PC-3 (cell line): ENCODE measurements around the gene MOCS1. TPM values are rescaled to one million over a fixed set of nuclear protein-coding genes. Genes with fewer than 3 reads are reported as not detected.

Experiments
- ATAC-seq: fragments of 200-7000 bp; cut with Tn5 transposase; 2 replicates; pipeline ENCODE4 v1.9.1; 2020; ENCODE audit warnings: mild to moderate bottlenecking, moderate library complexity
- BruUV-seq: library from RNA; stranded (reverse); fragments of 400-500 nt; replicated peaks from 2 replicates; lab custom pipeline; 2021; lab: Mats Ljungman, UMichigan
- CTCF ChIA-PET: fragments of 300-600 bp; sonication (Branson Sonifier 250); formaldehyde crosslinking; loops from one replicate; lab custom pipeline; 2022; ENCODE audit warnings: antibody characterized with exemption; lab: Charles Lee
- POLR2A ChIA-PET: fragments of 300-600 bp; sonication (Branson Sonifier 250); formaldehyde crosslinking; loops from one replicate; lab custom pipeline; 2022; ENCODE audit warnings: antibody characterized with exemption; ENCODE audit not compliant: unreplicated experiment; lab: Charles Lee
- DNase-seq: peaks from one replicate; pipeline ENCODE4 v3.0.0-alpha.2; 2015
- H2AFZ ChIP-seq: fragments of 300-600 bp; sonication (generic); 2 replicates; pipeline ENCODE4 v1.6.0; 2016; ENCODE audit warnings: antibody characterized with exemption, low read length
- H3F3A ChIP-seq: fragments of 300-600 bp; sonication (generic); one replicate; pipeline ENCODE4 v1.6.0; 2017; ENCODE audit warnings: antibody characterized with exemption, low read length, control low read depth, mild to moderate bottlenecking; ENCODE audit not compliant: unreplicated experiment
- H3K27ac ChIP-seq: fragments of 300-600 bp; sonication (generic); 2 replicates; pipeline ENCODE4 v1.5.1; 2016; ENCODE audit warnings: mild to moderate bottlenecking, low read length
- H3K27me3 ChIP-seq: fragments of 300-600 bp; sonication (generic); 2 replicates; pipeline ENCODE4 v1.6.1; 2016; ENCODE audit warnings: low read length, mixed read lengths
- H3K36me3 ChIP-seq: fragments of 300-600 bp; sonication (generic); 2 replicates; pipeline ENCODE4 v1.6.1; 2016; ENCODE audit warnings: low read depth, mixed run types, low read length, mixed read lengths
- H3K4me1 ChIP-seq: fragments of 300-600 bp; sonication (generic); 2 replicates; pipeline ENCODE4 v1.5.1; 2016; ENCODE audit warnings: low read length; ENCODE audit not compliant: insufficient read depth
- H3K4me2 ChIP-seq: fragments of 300-600 bp; sonication (generic); 2 replicates; pipeline ENCODE4 v1.6.0; 2016; ENCODE audit warnings: low read length
- H3K4me3 ChIP-seq: fragments of 300-600 bp; sonication (generic); 2 replicates; pipeline ENCODE4 v1.5.1; 2016; ENCODE audit warnings: mild to moderate bottlenecking, low read length, mixed read lengths
- H3K79me2 ChIP-seq: fragments of 300-600 bp; sonication (generic); 2 replicates; pipeline ENCODE4 v1.6.1; 2017; ENCODE audit warnings: low read length, mixed read lengths
- H3K9ac ChIP-seq: fragments of 300-600 bp; sonication (generic); 2 replicates; pipeline ENCODE4 v1.6.0; 2016; ENCODE audit warnings: mild to moderate bottlenecking, low read length
- H3K9me2 ChIP-seq: fragments of 300-600 bp; sonication (generic); replicated peaks from 2 replicates; pipeline ENCODE4 v1.6.1; 2016; ENCODE audit warnings: mixed run types, low read length, mixed read lengths
- H3K9me3 ChIP-seq: fragments of 300-600 bp; sonication (generic); 2 replicates; pipeline ENCODE4 v1.6.1; 2016; ENCODE audit warnings: low read length, mixed read lengths
- H4K20me1 ChIP-seq: fragments of 300-600 bp; sonication (generic); 2 replicates; pipeline ENCODE4 v1.6.1; 2016; ENCODE audit warnings: low read length, mixed read lengths
- EZH2 ChIP-seq: fragments of 300-600 bp; sonication (generic); IDR thresholded peaks from one replicate; pipeline ENCODE4 v1.6.1; 2017; ENCODE audit warnings: antibody characterized with exemption, mild to moderate bottlenecking, low read length; ENCODE audit not compliant: unreplicated experiment
- EZH2phosphoT487 ChIP-seq: fragments of 300-600 bp; sonication (generic); IDR thresholded peaks from 2 replicates; pipeline ENCODE4 v1.6.1; 2018; ENCODE audit warnings: mild to moderate bottlenecking, antibody characterized with exemption, low read length, borderline replicate concordance
- intact Hi-C: fragments of 100-400 bp; cut with micrococcal nuclease; formaldehyde crosslinking; loops from 2 replicates; pipeline ENCODE4 v1.9.0; 2023
- total RNA-seq: library from RNA; depleted of rRNA; stranded (reverse); fragments of >200 nt; gene quantifications from 2 replicates; pipeline ENCODE4 v1.2.3, GENCODE V29; 2014; rRNA removed
- TF ChIP-seq, protein P1 (sequence below): fragments of 300-600 bp; sonication (generic); conservative IDR thresholded peaks from 2 replicates; pipeline ENCODE4 v1.5.1; 2017; ENCODE audit warnings: antibody characterized with exemption, low read depth, mild to moderate bottlenecking, low read length

Gene MOCS1
- total RNA-seq, 1 experiment from 2014 or later = 6.0 TPM

DNA sequence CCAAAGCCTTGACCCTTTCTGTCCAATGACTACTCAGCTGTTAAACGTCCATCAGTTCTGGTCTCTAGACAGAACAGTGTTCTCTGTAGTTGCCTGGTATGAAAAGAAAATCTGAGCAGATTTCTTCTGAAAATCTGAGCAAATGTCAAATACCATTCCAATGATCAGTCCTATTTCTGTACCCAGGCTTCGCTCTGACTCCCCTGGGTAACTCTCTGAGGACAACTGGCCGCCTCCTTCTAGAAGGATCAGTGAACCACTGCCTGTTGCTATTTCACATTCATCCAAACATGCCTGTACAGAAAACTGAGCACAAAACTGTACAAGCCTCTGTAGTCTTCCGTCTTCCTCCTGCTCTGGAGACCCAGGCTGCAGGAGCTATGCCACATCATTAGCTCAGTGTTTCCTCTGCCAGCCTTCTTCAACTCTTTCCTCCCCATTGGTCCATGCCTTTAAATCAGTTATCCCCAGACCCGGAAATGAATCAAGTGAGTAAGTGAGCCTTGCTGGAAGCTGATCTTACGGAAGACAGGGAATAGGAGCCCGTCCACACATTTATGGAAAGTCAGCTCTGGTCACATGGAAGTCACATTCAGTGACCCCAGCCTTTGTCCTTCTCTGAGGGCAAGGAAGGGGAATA is 78.8 kb downstream of the MOCS1 start:
- no peak for DNase-seq

More for the DNA sequence above, 78.8 kb downstream of the MOCS1 start:
- no peaks in the 10 kb centered on the region for H3K79me2 ChIP-seq
- no peaks in the 10 kb centered on the region for H3K9me2 ChIP-seq
- POLR2A ChIA-PET = no interaction called here
- CTCF ChIA-PET = no interaction called here
- H3K27me3 ChIP-seq = peaks cover 8% of the 10 kb centered on the region; the same call in 1 of the 2 replicates
- no peaks in the 10 kb centered on the region for H3F3A ChIP-seq
- H3K4me2 ChIP-seq = no peak overlapping the region
- intact Hi-C loops = no loop called here
- no peaks in the 10 kb centered on the region for H3K36me3 ChIP-seq
- no peaks in the 10 kb centered on the region for H4K20me1 ChIP-seq
- no peak overlapping the region for H3K4me3 ChIP-seq
- ATAC-seq = no peak
- no peak overlapping the region for H2AFZ ChIP-seq
- no peak overlapping the region for H3K9ac ChIP-seq
- no peak overlapping the region for H3K27ac ChIP-seq
- TF ChIP-seq EZH2phosphoT487 = no peak
- TF ChIP-seq EZH2 = no peak
- TF ChIP-seq, protein P1, sequence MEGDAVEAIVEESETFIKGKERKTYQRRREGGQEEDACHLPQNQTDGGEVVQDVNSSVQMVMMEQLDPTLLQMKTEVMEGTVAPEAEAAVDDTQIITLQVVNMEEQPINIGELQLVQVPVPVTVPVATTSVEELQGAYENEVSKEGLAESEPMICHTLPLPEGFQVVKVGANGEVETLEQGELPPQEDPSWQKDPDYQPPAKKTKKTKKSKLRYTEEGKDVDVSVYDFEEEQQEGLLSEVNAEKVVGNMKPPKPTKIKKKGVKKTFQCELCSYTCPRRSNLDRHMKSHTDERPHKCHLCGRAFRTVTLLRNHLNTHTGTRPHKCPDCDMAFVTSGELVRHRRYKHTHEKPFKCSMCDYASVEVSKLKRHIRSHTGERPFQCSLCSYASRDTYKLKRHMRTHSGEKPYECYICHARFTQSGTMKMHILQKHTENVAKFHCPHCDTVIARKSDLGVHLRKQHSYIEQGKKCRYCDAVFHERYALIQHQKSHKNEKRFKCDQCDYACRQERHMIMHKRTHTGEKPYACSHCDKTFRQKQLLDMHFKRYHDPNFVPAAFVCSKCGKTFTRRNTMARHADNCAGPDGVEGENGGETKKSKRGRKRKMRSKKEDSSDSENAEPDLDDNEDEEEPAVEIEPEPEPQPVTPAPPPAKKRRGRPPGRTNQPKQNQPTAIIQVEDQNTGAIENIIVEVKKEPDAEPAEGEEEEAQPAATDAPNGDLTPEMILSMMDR = no peak
- no TSS peak for BruUV-seq
- H3K4me1 ChIP-seq = no peaks in the 10 kb centered on the region
- H3K9me3 ChIP-seq = no peaks in the 10 kb centered on the region

Other genes starting within 250 kb of the MOCS1 start
- 0.07 TPM in 1 of 2 replicates, not detected in the other for gene KIF6, start 209.1 kb downstream of the MOCS1 start, total RNA-seq
- not detected in 2 replicates for gene DAAM2, start 142.1 kb downstream of the MOCS1 start, total RNA-seq